GM19468 (cell line): ENCODE measurements around the gene MMP15.
A peak's percentile ranks its signal among the peaks of the same experiment; 100 is the strongest.
"Not testable (repeated sequence)": the region's sequence is repeated elsewhere in the genome, so short reads cannot be mapped to it uniquely, and the experiment has no call there.

Experiments
- ATAC-seq: cut with Tn5 transposase; IDR thresholded peaks from one replicate; pipeline ENCODE4 v1.9.1; 2021; ENCODE audit warnings: mild to moderate bottlenecking, moderate library complexity, moderate number of reproducible peaks; ENCODE audit not compliant: unreplicated experiment; ENCODE audit errors: extremely low read depth

The MMP15 gene

GRCh38 chr16:58025351-58026138, at the start of gene MMP15:
Gene MMP15 (plus strand): TSS chr16:58025754. CDS start chr16:58026351, 597 bp downstream.
- no peak for ATAC-seq

- ATAC-seq = no peak
Observed at GRCh38 chr16:57976331-57976796, 49.2 kb upstream of the MMP15 start.

GRCh38 chr16:57977418-57978069, 48.0 kb upstream of the MMP15 start:
- ATAC-seq = no peak

- ATAC-seq = not testable (repeated sequence)
Observed at GRCh38 chr16:57978070-57978465, 47.5 kb upstream of the MMP15 start.

- no peak for ATAC-seq
Observed at GRCh38 chr16:57979006-57979585, 46.5 kb upstream of the MMP15 start.

- no peak for ATAC-seq
Observed at GRCh38 chr16:57981636-57982035, 43.9 kb upstream of the MMP15 start.

- ATAC-seq = no peak
Observed at GRCh38 chr16:57982385-57982784, 43.2 kb upstream of the MMP15 start.

- ATAC-seq = peak; percentile 53
Observed at GRCh38 chr16:57984443-57985203, 40.9 kb upstream of the MMP15 start.

- ATAC-seq = no peak
Observed at GRCh38 chr16:57985204-57986181, 40.1 kb upstream of the MMP15 start.

GRCh38 chr16:57986196-57986595, 39.4 kb upstream of the MMP15 start:
- ATAC-seq = no peak

- no peak for ATAC-seq
Observed at GRCh38 chr16:57987441-57988177, 37.9 kb upstream of the MMP15 start.

- no peak for ATAC-seq
Observed at GRCh38 chr16:57988929-57989328, 36.6 kb upstream of the MMP15 start.

- ATAC-seq = no peak
Observed at GRCh38 chr16:57991551-57992059, 33.9 kb upstream of the MMP15 start.

- no peak for ATAC-seq
Observed at GRCh38 chr16:57992084-57992483, 33.5 kb upstream of the MMP15 start.

GRCh38 chr16:57993438-57993837, 32.1 kb upstream of the MMP15 start:
- ATAC-seq = no peak

- no peak for ATAC-seq
Observed at GRCh38 chr16:57993897-57994296, 31.7 kb upstream of the MMP15 start.

GRCh38 chr16:57994361-57994760, 31.2 kb upstream of the MMP15 start:
- ATAC-seq = no peak

GRCh38 chr16:57994778-57995177, 30.8 kb upstream of the MMP15 start:
- no peak for ATAC-seq
